Ishikawa (cell line): Measurements from ENCODE around the gene CYB5RL.

Experiments used
- CEBPB ChIP-seq: IDR thresholded peaks from 2 replicates; pipeline ENCODE4 v1.6.1; 2012
- CREB1 ChIP-seq: IDR thresholded peaks from 2 replicates; pipeline ENCODE4 v1.6.1; 2012; ENCODE audit warnings: low read depth
- EGR1 ChIP-seq: IDR thresholded peaks from 2 replicates; pipeline ENCODE4 v1.6.1; 2012
- EP300 ChIP-seq: IDR thresholded peaks from 2 replicates; pipeline ENCODE4 v1.6.1; 2012; ENCODE audit warnings: borderline replicate concordance
- FOXM1 ChIP-seq: IDR thresholded peaks from 2 replicates; pipeline ENCODE4 v1.6.1; 2012; ENCODE audit warnings: low read depth, borderline replicate concordance
- MAX ChIP-seq: IDR thresholded peaks from 2 replicates; pipeline ENCODE4 v1.6.1; 2012
- NFIC ChIP-seq: IDR thresholded peaks from 2 replicates; pipeline ENCODE4 v1.6.1; 2012
- RAD21 ChIP-seq: IDR thresholded peaks from 2 replicates; pipeline ENCODE4 v1.6.1; 2012; ENCODE audit warnings: low read depth
- REST ChIP-seq: IDR thresholded peaks from 2 replicates; pipeline ENCODE4 v1.6.1; 2012; ENCODE audit warnings: low read depth, mild to moderate bottlenecking
- TAF1 ChIP-seq: IDR thresholded peaks from 2 replicates; pipeline ENCODE4 v1.6.1; 2012; ENCODE audit warnings: low read depth, mild to moderate bottlenecking
- TCF12 ChIP-seq: IDR thresholded peaks from 2 replicates; pipeline ENCODE4 v1.6.1; 2012; ENCODE audit warnings: low read depth
- TEAD4 ChIP-seq: IDR thresholded peaks from 2 replicates; pipeline ENCODE4 v1.6.1; 2012
- YY1 ChIP-seq: IDR thresholded peaks from 2 replicates; pipeline ENCODE4 v1.6.1; 2012; ENCODE audit warnings: low read depth
- ZBTB7A ChIP-seq: IDR thresholded peaks from 2 replicates; pipeline ENCODE4 v1.6.1; 2012; ENCODE audit warnings: low read depth
- TF ChIP-seq, protein P1 (sequence below): IDR thresholded peaks from 2 replicates; pipeline ENCODE4 v1.6.1; 2012

Gene CYB5RL

GRCh38 chr1:54220004-54220811, 20.4 kb upstream of the CYB5RL start:
- TF ChIP-seq REST (no peak), CEBPB (no peak), TAF1 (no peak), TCF12 (no peak), ZBTB7A (no peak)

DNA sequence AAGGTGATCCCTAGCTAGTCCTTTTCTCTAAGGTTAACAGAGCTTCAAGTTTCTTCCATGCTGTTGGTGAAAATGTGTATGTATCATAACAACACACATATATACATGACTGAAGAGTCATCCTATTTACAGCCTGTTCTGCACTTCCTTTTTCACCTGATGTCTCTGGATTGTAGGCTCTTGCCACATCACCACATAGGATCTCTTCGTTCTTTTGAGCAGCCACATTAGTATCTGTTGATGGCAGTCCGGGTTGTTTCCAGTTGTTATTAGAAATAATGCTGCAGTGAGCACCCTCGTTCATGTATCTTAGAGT, 19.8 kb upstream of the CYB5RL start:
- TF ChIP-seq REST: no peak
- TF ChIP-seq RAD21: no peak
- TF ChIP-seq CEBPB: no peak
- TF ChIP-seq CREB1: no peak
- TF ChIP-seq YY1: no peak
- no peak for TF ChIP-seq TCF12
- no peak for TF ChIP-seq TEAD4
- TF ChIP-seq MAX: no peak
- no peak for TF ChIP-seq FOXM1
- no peak for TF ChIP-seq TAF1
- no peak for TF ChIP-seq EP300
- TF ChIP-seq NFIC: no peak
- TF ChIP-seq ZBTB7A: no peak
- TF ChIP-seq EGR1: no peak
- TF ChIP-seq, protein P1, sequence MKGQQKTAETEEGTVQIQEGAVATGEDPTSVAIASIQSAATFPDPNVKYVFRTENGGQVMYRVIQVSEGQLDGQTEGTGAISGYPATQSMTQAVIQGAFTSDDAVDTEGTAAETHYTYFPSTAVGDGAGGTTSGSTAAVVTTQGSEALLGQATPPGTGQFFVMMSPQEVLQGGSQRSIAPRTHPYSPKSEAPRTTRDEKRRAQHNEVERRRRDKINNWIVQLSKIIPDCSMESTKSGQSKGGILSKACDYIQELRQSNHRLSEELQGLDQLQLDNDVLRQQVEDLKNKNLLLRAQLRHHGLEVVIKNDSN: no peak

GRCh38 chr1:54218883-54219687, 19.3 kb upstream of the CYB5RL start:
- TF ChIP-seq YY1 (no peak), RAD21 (peak; percentile 2; the same call in 1 of the 2 replicates)

GRCh38 chr1:54215523-54215922, 15.7 kb upstream of the CYB5RL start:
- TF ChIP-seq TAF1 (no peak), ZBTB7A (no peak), FOXM1 (no peak), MAX (no peak), EGR1 (no peak), YY1 (no peak), TCF12 (no peak), CEBPB (no peak), TEAD4 (no peak), RAD21 (no peak)
- TF ChIP-seq, protein P1: no peak

DNA sequence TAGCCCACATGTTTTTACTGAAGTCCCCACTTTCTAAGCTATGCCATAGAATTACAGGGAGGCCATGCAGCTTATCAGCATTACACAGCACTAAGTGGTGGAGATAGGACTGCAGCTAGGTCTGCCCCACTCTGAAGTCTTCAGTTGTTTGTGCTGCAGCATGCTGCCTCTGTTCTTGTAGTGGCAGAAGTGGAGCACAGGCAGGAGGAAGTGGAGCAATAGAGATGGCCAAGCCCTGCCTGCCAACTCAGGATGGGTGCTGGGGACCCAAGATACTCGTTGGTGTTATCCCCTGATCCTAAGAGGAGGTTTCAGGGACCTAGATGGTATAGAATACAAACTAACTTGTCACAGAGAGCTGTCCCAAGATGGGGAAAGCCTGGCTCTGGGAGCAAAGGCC, 13.0 kb upstream of the CYB5RL start:
- no peak for TF ChIP-seq NFIC
- TF ChIP-seq RAD21: no peak
- no peak for TF ChIP-seq EP300
- TF ChIP-seq REST: no peak
- TF ChIP-seq FOXM1: no peak
- no peak for TF ChIP-seq YY1
- no peak for TF ChIP-seq CEBPB
- no peak for TF ChIP-seq TAF1
- no peak for TF ChIP-seq TEAD4
- no peak for TF ChIP-seq CREB1
- TF ChIP-seq, protein P1: no peak
